BLaER1 (cell line): ENCODE data around the gene MAGI3.

Experiments used
- H3K27ac ChIP-seq: shearing (Covaris generic); formaldehyde crosslinking; 2 replicates; pipeline ENCODE4 v1.8.1; 2022
- H3K27me3 ChIP-seq: shearing (Covaris generic); formaldehyde crosslinking; 2 replicates; pipeline ENCODE4 v1.8.1; 2022
- H3K36me3 ChIP-seq: shearing (Covaris generic); formaldehyde crosslinking; 2 replicates; pipeline ENCODE4 v1.8.1; 2022
- H3K4me1 ChIP-seq: shearing (Covaris generic); formaldehyde crosslinking; 2 replicates; pipeline ENCODE4 v1.8.1; 2022
- H3K4me2 ChIP-seq: shearing (Covaris generic); formaldehyde crosslinking; 2 replicates; pipeline ENCODE4 v1.8.1; 2022
- H3K4me3 ChIP-seq: shearing (Covaris generic); formaldehyde crosslinking; 2 replicates; pipeline ENCODE4 v1.8.1; 2022
- H3K9ac ChIP-seq: shearing (Covaris generic); formaldehyde crosslinking; 2 replicates; pipeline ENCODE4 v1.8.1; 2022
- H3K9me3 ChIP-seq: shearing (Covaris generic); formaldehyde crosslinking; 2 replicates; pipeline ENCODE4 v1.8.1; 2022
- H4K20me1 ChIP-seq: shearing (Covaris generic); formaldehyde crosslinking; 2 replicates; pipeline ENCODE4 v1.8.1; 2022
- Cebpa-rat ChIP-seq: shearing (Covaris generic); IDR thresholded peaks from 2 replicates; pipeline ENCODE4 v1.8.1; 2022

The MAGI3 gene

GRCh38 chr1:113630340-113631327, 240.3 kb downstream of the MAGI3 start:
- H4K20me1 ChIP-seq, result no peaks in the 10 kb centered on the region
- peaks cover 13% of the 10 kb centered on the region for H3K9me3 ChIP-seq
- no peak overlapping the region for H3K4me3 ChIP-seq
- H3K4me1 ChIP-seq, result no peaks in the 10 kb centered on the region
- H3K36me3 ChIP-seq, result peaks cover 13% of the 10 kb centered on the region; the same call in 1 of the 2 replicates
- H3K27ac ChIP-seq, result no peak overlapping the region
- no peak overlapping the region for H3K4me2 ChIP-seq
- no peak overlapping the region for H3K9ac ChIP-seq
- no peak for TF ChIP-seq Cebpa-rat
- no peaks in the 10 kb centered on the region for H3K27me3 ChIP-seq

GRCh38 chr1:113641396-113641795, 251.1 kb downstream of the MAGI3 start:
- Histone ChIP-seq H3K9ac (no peak overlapping the region), H3K27ac (no peak overlapping the region), H3K9me3 (peaks cover 11% of the 10 kb centered on the region), H3K27me3 (no peaks in the 10 kb centered on the region), H3K4me2 (no peak overlapping the region), H3K4me3 (no peak overlapping the region), H3K36me3 (peaks cover 5% of the 10 kb centered on the region; the same call in 1 of the 2 replicates), H3K4me1 (0 out of 2 replicates have a peak, but pooled peaks cover 5% of the 10 kb centered on the region), H4K20me1 (no peaks in the 10 kb centered on the region)
- no peak for TF ChIP-seq Cebpa-rat

- 0 out of 2 replicates have a peak, but pooled peaks cover 5% of the 10 kb centered on the region for H3K4me1 ChIP-seq
- no peak overlapping the region for H3K4me3 ChIP-seq
- H3K27me3 ChIP-seq, result no peaks in the 10 kb centered on the region
- no peak overlapping the region for H3K27ac ChIP-seq
- no peaks in the 10 kb centered on the region for H3K9me3 ChIP-seq
- no peak overlapping the region for H3K4me2 ChIP-seq
- no peaks in the 10 kb centered on the region for H4K20me1 ChIP-seq
- no peak overlapping the region for H3K9ac ChIP-seq
- peaks cover 2% of the 10 kb centered on the region; the same call in 1 of the 2 replicates for H3K36me3 ChIP-seq
- no peak for TF ChIP-seq Cebpa-rat
These were observed 256.8 kb downstream of the MAGI3 start for GRCh38 chr1:113647164-113647563.

- Histone ChIP-seq H3K9me3 (no peaks in the 10 kb centered on the region), H4K20me1 (no peaks in the 10 kb centered on the region), H3K27me3 (no peaks in the 10 kb centered on the region), H3K4me1 (0 out of 2 replicates have a peak, but pooled peaks cover 4% of the 10 kb centered on the region), H3K4me3 (no peak overlapping the region), H3K9ac (no peak overlapping the region), H3K4me2 (no peak overlapping the region), H3K27ac (no peak overlapping the region), H3K36me3 (peaks cover 2% of the 10 kb centered on the region; the same call in 1 of the 2 replicates)
- TF ChIP-seq Cebpa-rat, result no peak
These were observed 258.2 kb downstream of the MAGI3 start for GRCh38 chr1:113648478-113648877.

- no peaks in the 10 kb centered on the region for H3K27me3 ChIP-seq
- H3K9me3 ChIP-seq, result no peaks in the 10 kb centered on the region
- H4K20me1 ChIP-seq, result no peaks in the 10 kb centered on the region
- H3K4me2 ChIP-seq, result no peak overlapping the region
- no peak for TF ChIP-seq Cebpa-rat
- no peak overlapping the region for H3K9ac ChIP-seq
- no peak overlapping the region for H3K4me3 ChIP-seq
- no peak overlapping the region for H3K27ac ChIP-seq
- peaks cover 8% of the 10 kb centered on the region; the same call in 1 of the 2 replicates for H3K36me3 ChIP-seq
- H3K4me1 ChIP-seq, result peaks cover 10% of the 10 kb centered on the region
These were observed 262.5 kb downstream of the MAGI3 start for GRCh38 chr1:113652771-113653170.

- no peaks in the 10 kb centered on the region for H3K9me3 ChIP-seq
These were observed 263.4 kb downstream of the MAGI3 start for GRCh38 chr1:113653741-113654140.

GRCh38 chr1:113654883-113655282, 264.6 kb downstream of the MAGI3 start:
- peaks cover 11% of the 10 kb centered on the region for H3K36me3 ChIP-seq
- no peak overlapping the region for H3K27ac ChIP-seq
- H3K4me2 ChIP-seq, result no peak overlapping the region
- H3K4me3 ChIP-seq, result no peak overlapping the region
- H3K9me3 ChIP-seq, result no peaks in the 10 kb centered on the region
- no peaks in the 10 kb centered on the region for H3K27me3 ChIP-seq
- no peak overlapping the region for H3K9ac ChIP-seq
- no peak for TF ChIP-seq Cebpa-rat
- H4K20me1 ChIP-seq, result no peaks in the 10 kb centered on the region
- peaks cover 10% of the 10 kb centered on the region for H3K4me1 ChIP-seq

More at GRCh38 chr1:113653741-113654140, 263.4 kb downstream of the MAGI3 start:
- Histone ChIP-seq H3K9ac (no peak overlapping the region), H4K20me1 (no peaks in the 10 kb centered on the region), H3K4me3 (no peak overlapping the region), H3K27ac (no peak overlapping the region), H3K4me2 (no peak overlapping the region), H3K4me1 (peaks cover 10% of the 10 kb centered on the region), H3K27me3 (no peaks in the 10 kb centered on the region), H3K36me3 (peaks cover 8% of the 10 kb centered on the region; the same call in 1 of the 2 replicates)
- no peak for TF ChIP-seq Cebpa-rat

GRCh38 chr1:113657126-113657525, 266.8 kb downstream of the MAGI3 start:
- Histone ChIP-seq H3K9me3 (no peaks in the 10 kb centered on the region), H3K27me3 (no peaks in the 10 kb centered on the region), H4K20me1 (no peaks in the 10 kb centered on the region), H3K4me2 (no peak overlapping the region; the same call in 1 of the 2 replicates), H3K27ac (no peak overlapping the region), H3K4me3 (no peak overlapping the region), H3K9ac (no peak overlapping the region), H3K4me1 (peaks cover 10% of the 10 kb centered on the region), H3K36me3 (peaks cover 11% of the 10 kb centered on the region)
- TF ChIP-seq Cebpa-rat, result no peak

GRCh38 chr1:113657556-113658063, 267.3 kb downstream of the MAGI3 start:
- Histone ChIP-seq H3K4me3 (no peak overlapping the region), H3K9me3 (no peaks in the 10 kb centered on the region), H3K9ac (no peak overlapping the region), H4K20me1 (no peaks in the 10 kb centered on the region), H3K4me2 (no peak overlapping the region), H3K27ac (no peak overlapping the region), H3K27me3 (no peaks in the 10 kb centered on the region), H3K4me1 (peaks cover 10% of the 10 kb centered on the region), H3K36me3 (peaks cover 11% of the 10 kb centered on the region)
- no peak for TF ChIP-seq Cebpa-rat

GRCh38 chr1:113659035-113659434, 268.7 kb downstream of the MAGI3 start:
- Histone ChIP-seq H3K4me2 (no peak overlapping the region), H3K27ac (no peak overlapping the region), H3K27me3 (no peaks in the 10 kb centered on the region), H3K9me3 (no peaks in the 10 kb centered on the region), H3K4me3 (no peak overlapping the region), H3K9ac (no peak overlapping the region), H3K4me1 (peaks cover 10% of the 10 kb centered on the region), H4K20me1 (no peaks in the 10 kb centered on the region), H3K36me3 (peaks cover 3% of the 10 kb centered on the region; the same call in 1 of the 2 replicates)
- no peak for TF ChIP-seq Cebpa-rat
